Stomach smooth muscle (tissue), 2 donors: Measurements from ENCODE around the gene SYNC.
"Not testable (repeated sequence)": the region's sequence is repeated elsewhere in the genome, so short reads cannot be mapped to it uniquely, and the experiment has no call there.

Source experiments
- H3K27ac ChIP-seq: one replicate; pipeline ENCODE4 v1.7.0; 2013; ENCODE audit warnings: mild to moderate bottlenecking, low read length, inconsistent platforms
- H3K27me3 ChIP-seq, 2 donors: one replicate each; pipeline ENCODE4 v1.7.0; 2013; ENCODE audit warnings: low read length in 2 of 2; ENCODE audit not compliant: insufficient read depth in 2 of 2, control insufficient read depth in 1 of 2
- H3K36me3 ChIP-seq, 2 donors: one replicate each; pipeline ENCODE4 v1.7.0; 2013; ENCODE audit warnings: low read length in 2 of 2; ENCODE audit not compliant: control insufficient read depth in 2 of 2, insufficient read depth in 2 of 2
- H3K4me1 ChIP-seq: one replicate; pipeline ENCODE4 v1.7.0; 2013; ENCODE audit warnings: low read length; ENCODE audit not compliant: control insufficient read depth, insufficient read depth
- H3K4me3 ChIP-seq, 2 donors: one replicate each; pipeline ENCODE4 v1.7.0; 2013; ENCODE audit warnings: low read length in 2 of 2
- H3K9ac ChIP-seq, 2 donors: one replicate each; pipeline ENCODE4 v1.7.0; 2013; ENCODE audit warnings: low read length in 2 of 2, mild to moderate bottlenecking in 1 of 2
- H3K9me3 ChIP-seq, 2 donors: one replicate each; pipeline ENCODE4 v1.7.0; 2013; ENCODE audit warnings: low read length in 2 of 2; ENCODE audit not compliant: control insufficient read depth in 2 of 2
- donor health status: healthy.
- donor health status: Pancreatic carcinoma.

The SYNC gene

DNA sequence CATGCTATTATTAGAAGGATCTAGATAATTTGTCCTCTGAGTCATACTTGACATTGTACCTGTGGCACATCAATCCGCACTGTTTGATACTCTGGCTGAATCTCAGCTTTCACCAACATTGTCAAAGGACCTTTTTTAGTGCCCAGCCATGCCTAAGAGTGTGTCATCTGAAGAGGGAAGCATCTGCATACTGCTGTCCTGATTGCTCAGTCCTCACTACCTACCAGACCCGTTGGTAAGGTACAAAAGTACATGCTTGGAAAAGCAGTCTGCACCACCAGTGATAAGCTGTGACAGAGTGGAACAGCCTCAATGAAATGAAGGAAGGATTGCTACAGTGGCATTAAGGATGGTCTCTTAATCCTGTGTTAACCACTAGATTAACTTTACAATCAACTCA lies 17.1 kb downstream of the SYNC start:
- Histone ChIP-seq H3K9ac (no peak overlapping the region), H3K36me3 (peaks cover 20 to 44% of the 10 kb centered on the region in 2 donors), H3K27ac (no peak overlapping the region)

DNA sequence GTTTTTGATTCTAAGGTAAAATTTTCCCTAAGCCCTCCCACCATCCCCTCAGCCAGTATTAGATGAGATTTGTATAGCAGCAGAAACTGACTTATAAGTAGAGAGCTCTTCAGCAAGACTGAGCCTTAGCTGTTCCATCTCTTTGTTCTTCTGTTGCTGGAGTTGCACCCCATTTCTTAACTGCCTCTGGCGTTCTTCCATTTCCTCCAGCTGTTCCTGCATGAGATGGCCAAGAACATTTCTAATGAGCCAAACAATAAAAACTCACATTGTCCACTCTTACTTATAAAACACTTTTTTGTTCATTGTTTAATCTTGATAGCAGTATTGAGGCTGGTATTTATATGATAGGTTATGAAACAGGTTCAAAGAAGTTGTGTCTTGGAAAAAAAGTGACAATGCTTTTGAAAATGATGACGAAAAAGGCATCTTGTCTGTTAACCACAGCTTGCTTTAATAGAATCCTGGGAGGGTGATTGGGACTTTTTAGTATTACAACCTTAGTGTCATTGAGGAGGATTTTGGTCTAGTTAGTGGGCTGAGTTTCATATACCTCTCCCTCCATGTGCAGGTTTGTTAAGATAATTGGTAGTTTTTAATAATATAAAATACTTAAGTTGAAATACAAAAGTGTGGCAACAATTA lies 18.3 kb downstream of the SYNC start:
- Histone ChIP-seq H3K4me1 (no peaks in the 10 kb centered on the region), H3K27ac (no peak overlapping the region), H3K27me3 (no peaks in the 10 kb centered on the region), H3K36me3 (peaks cover 21 to 43% of the 10 kb centered on the region in 2 donors), H3K4me3 (no peak overlapping the region), H3K9me3 (no peaks in the 10 kb centered on the region), H3K9ac (no peak overlapping the region)

More for the DNA sequence above, 17.1 kb downstream of the SYNC start:
- Histone ChIP-seq H3K4me1 (no peaks in the 10 kb centered on the region), H3K27me3 (no peaks in the 10 kb centered on the region), H3K9me3 (no peaks in the 10 kb centered on the region), H3K4me3 (no peak overlapping the region)

DNA sequence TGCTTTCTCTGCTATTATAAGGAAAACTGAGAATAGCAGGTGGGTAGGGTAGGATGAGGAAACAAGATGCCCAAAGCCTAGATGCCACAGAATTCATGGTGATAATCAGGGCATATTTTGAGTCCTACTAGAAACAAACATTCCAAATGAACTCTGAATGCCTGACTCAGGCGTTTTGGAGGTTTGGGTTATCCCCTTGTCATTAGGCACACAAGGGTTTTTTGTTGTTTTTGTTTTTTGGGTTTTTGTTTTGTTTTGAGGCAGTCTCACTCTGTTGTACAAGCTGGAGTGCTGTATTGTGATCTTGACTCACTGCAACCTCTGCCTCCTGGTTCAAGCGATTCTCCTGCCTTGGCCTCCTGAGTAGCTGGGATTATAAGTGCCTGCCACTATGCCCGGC lies 19.2 kb downstream of the SYNC start:
- Histone ChIP-seq H3K27me3 (no peaks in the 10 kb centered on the region), H3K4me1 (no peaks in the 10 kb centered on the region), H3K4me3 (no peak overlapping the region), H3K36me3 (peaks cover 24 to 43% of the 10 kb centered on the region in 2 donors), H3K27ac (peak overlapping the region; percentile 13), H3K9me3 (no peaks in the 10 kb centered on the region), H3K9ac (no peak overlapping the region)

DNA sequence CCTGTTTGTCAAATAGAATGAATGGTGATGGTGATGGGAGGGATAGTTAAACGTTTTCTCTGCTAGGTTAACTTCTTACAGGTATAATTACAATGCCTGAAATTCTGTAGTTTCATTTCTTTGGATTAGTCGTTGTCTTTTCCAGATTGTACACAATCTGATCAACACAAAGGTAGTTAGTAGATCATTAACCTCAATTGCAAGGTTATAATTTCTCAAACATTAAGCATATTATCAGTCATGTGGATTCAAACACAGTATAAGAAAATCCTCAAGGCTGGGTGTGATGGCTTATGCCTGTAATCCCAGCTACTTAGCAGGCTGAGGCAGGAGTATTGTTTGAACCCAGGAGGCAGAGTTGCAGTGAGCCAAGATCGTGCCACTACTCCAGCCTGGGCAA lies 20.6 kb downstream of the SYNC start:
- Histone ChIP-seq H3K9ac (no peak overlapping the region), H3K9me3 (no peaks in the 10 kb centered on the region), H3K4me3 (no peak overlapping the region), H3K27me3 (no peaks in the 10 kb centered on the region), H3K36me3 (peaks cover 24 to 46% of the 10 kb centered on the region in 2 donors), H3K4me1 (no peaks in the 10 kb centered on the region), H3K27ac (peak overlapping the region; percentile 19)

DNA sequence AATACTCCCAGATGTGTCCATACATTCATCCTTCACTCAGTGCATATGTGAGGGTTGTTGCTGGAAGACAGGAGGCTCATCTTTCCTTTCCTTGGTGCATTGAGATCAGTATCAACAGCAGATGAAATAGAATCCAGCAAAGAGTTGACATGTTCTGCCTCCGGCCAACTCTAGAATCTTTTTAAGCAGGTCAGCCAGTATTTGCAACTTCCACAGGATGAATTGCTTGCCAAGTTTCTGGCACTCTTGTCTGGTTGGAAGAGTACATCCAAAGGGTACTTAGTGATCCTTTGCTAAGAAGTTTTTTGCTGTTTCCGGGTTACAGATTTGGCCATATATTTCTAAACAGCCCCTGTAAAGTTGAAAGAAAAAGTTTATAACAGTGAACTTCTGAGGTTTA lies 21.1 kb downstream of the SYNC start:
- peak overlapping the region; percentile 19 for H3K27ac ChIP-seq
- H3K9me3 ChIP-seq, result no peaks in the 10 kb centered on the region
- peaks cover 24 to 50% of the 10 kb centered on the region in 2 donors for H3K36me3 ChIP-seq
- no peak overlapping the region for H3K9ac ChIP-seq
- no peak overlapping the region for H3K4me3 ChIP-seq
- no peaks in the 10 kb centered on the region for H3K4me1 ChIP-seq
- H3K27me3 ChIP-seq, result no peaks in the 10 kb centered on the region

DNA sequence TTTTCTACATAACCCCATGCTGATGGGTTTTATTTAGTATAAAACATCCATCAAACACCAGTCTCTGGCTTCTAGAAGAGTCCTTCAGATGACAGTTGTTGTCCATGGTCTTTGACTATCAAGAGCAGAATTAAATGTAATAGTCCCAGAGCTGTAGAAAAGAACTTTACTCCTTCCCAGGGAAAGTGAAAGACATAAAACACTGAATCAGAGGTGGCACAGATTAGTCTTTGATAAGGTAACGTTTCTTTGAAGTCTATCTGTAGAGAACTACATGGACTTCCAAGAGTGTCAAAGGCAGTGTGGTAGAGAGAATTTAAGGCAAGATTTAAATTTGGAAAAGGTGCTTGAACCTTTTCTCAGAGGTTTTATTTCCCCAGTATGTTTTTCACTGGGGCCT lies 21.9 kb downstream of the SYNC start:
- H3K36me3 ChIP-seq, result peaks cover 21 to 46% of the 10 kb centered on the region in 2 donors
- H3K27me3 ChIP-seq, result no peaks in the 10 kb centered on the region
- no peak overlapping the region for H3K27ac ChIP-seq

DNA sequence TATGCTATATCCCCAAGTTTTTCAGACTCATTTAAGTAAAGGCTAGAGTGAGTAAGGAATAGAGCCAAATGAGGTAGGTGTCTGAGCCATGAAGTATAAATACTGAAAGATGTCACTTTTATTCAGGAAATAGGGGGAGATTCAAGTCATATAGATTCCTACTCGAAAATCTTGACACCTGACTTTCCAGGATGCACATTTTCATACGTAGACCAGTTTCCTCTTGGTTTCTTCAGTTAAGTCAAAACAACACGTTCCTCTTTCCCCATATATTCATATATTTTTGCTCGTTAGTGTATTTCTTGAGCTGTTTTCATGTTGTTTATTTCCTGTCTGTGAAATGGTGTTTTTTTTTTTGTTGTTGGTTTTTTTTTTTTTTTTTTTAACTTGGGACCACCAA lies 22.6 kb downstream of the SYNC start:
- H3K36me3 ChIP-seq, result peaks cover 18 to 41% of the 10 kb centered on the region in 2 donors
- not testable (repeated sequence) for H3K9me3 ChIP-seq, H3K4me3 ChIP-seq, H3K27ac ChIP-seq, H3K9ac ChIP-seq, H3K4me1 ChIP-seq, H3K27me3 ChIP-seq

More for the DNA sequence above, 21.9 kb downstream of the SYNC start:
- H3K9me3 ChIP-seq, result no peaks in the 10 kb centered on the region
- no peaks in the 10 kb centered on the region for H3K4me1 ChIP-seq
- no peak overlapping the region for H3K9ac ChIP-seq
- no peak overlapping the region for H3K4me3 ChIP-seq

DNA sequence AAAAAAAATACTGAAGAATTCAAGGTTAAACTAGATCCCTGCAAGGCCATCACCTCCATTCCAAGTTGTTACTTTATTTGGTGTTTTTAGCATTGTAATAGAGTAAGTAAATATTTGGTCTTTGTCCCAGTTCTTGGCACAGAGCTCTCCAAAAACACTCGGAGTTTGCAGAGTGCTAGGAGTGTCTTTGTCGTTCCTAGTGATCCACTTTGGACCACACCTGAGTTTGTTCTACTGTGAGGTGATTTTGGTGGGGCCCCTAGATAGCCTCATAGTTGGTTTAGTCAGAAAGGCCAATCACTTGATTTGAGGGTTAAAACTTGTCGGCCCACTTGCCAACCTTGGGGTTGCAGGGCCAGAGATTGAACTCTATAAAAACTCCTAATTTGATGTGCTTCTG lies 25.6 kb downstream of the SYNC start:
- H3K9ac ChIP-seq, result no peak overlapping the region
- H3K4me3 ChIP-seq, result no peak overlapping the region
- H3K9me3 ChIP-seq, result no peaks in the 10 kb centered on the region
- no peaks in the 10 kb centered on the region for H3K4me1 ChIP-seq
- no peaks in the 10 kb centered on the region for H3K27me3 ChIP-seq
- H3K27ac ChIP-seq, result no peak overlapping the region
- peaks cover 29 to 41% of the 10 kb centered on the region in 2 donors for H3K36me3 ChIP-seq

DNA sequence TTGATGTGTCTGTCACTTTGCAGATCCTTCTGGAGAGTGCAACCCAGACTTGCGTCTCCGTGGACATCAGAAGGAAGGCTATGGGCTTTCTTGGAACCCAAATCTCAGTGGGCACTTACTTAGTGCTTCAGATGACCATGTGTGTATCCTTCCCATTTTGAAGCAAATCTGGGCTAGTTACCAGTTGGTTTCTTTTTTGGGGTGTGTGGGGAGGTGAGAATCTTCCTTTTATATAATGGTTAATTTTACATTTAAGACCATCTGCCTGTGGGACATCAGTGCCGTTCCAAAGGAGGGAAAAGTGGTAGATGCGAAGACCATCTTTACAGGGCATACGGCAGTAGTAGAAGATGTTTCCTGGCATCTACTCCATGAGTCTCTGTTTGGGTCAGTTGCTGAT lies 33.9 kb downstream of the SYNC start:
- H3K4me1 ChIP-seq, result peaks cover 11% of the 10 kb centered on the region
- not testable (repeated sequence) for H3K4me3 ChIP-seq, H3K27ac ChIP-seq, H3K27me3 ChIP-seq, H3K9me3 ChIP-seq, H3K9ac ChIP-seq
- peaks cover 27 to 33% of the 10 kb centered on the region in 2 donors for H3K36me3 ChIP-seq

DNA sequence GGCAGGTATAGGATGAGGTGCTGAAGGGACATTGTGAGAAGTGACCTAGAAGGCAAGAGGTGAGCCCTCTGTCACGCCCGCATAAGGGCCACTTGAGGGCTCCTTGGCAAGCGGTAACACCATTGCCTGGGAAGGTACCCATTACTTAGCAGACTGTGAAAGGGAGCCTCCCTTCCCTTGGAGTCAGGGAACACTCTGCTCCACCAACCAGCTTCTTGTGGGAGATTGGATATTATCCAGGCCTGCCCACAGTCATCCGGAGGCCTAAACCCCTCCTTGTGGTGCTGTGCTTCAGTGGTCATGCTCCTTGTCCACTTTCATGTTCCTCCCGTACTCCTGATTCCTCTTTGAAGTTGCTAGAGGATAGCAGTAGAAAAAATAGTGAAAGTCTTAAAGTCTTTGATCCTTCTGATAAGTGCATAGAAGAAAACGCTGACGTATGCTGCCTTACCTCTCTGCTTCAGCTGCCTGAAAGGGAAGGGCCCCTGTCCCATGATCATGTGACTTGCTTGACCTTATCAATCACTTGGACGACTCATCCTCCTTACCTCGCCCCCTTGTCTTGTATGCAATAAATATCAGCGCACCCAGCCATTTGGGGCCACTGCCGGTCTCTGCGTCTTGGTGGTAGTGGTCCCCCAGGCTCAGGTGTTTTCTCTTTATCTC lies 35.5 kb downstream of the SYNC start:
- Histone ChIP-seq H3K27ac (peak overlapping the region; percentile 31), H3K4me1 (peaks cover 11% of the 10 kb centered on the region), H3K9me3 (no peaks in the 10 kb centered on the region), H3K9ac (no peak overlapping the region), H3K27me3 (no peaks in the 10 kb centered on the region), H3K4me3 (no peak overlapping the region), H3K36me3 (peaks cover 15 to 23% of the 10 kb centered on the region in 2 donors)

DNA sequence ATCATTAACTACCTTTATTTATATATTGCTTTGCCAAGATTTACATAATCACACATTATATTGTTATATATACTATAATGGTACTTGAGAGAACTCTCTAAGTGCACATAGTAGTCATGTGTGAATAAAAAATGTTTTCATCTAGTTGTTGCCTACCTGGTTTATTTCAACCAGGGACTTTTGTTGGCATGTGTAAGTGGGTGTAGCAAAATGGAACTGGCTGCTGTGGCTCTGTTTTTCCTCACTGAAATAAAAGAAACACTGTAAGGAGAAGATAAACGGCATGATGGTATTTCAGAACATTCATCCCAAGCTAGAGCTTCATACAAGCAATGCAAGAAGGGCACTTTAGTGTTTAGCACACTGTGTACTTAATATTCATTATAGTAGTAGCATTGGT lies 36.7 kb downstream of the SYNC start:
- Histone ChIP-seq H3K9me3 (no peaks in the 10 kb centered on the region), H3K4me3 (no peak overlapping the region), H3K27me3 (no peaks in the 10 kb centered on the region), H3K4me1 (peaks cover 11% of the 10 kb centered on the region), H3K9ac (no peak overlapping the region), H3K27ac (peak overlapping the region; percentile 60), H3K36me3 (peaks cover 18 to 19% of the 10 kb centered on the region in 2 donors)
